ENCODE results near the gene NKG7.

GRCh38 chr19:51370230-51370629 lies 2.2 kb downstream of the NKG7 start:
- TF ChIP-seq CTCF (IDR thresholded peaks at IDR 0.05; ENCODE audit: insufficient read depth, low read length, poor library complexity, severe bottlenecking) (no peak), EZH2phosphoT487 (conservative IDR thresholded peaks at IDR 0.05; ENCODE audit: low read length) (no peak)

Measured in SU-DHL-6 (cell line).